GM21447 (cell line): ENCODE data around the gene SPPL3.

Experiments
- ATAC-seq: cut with Tn5 transposase; IDR thresholded peaks from one replicate; pipeline ENCODE4 v1.9.1; 2021; ENCODE audit not compliant: unreplicated experiment

SPPL3 gene

DNA sequence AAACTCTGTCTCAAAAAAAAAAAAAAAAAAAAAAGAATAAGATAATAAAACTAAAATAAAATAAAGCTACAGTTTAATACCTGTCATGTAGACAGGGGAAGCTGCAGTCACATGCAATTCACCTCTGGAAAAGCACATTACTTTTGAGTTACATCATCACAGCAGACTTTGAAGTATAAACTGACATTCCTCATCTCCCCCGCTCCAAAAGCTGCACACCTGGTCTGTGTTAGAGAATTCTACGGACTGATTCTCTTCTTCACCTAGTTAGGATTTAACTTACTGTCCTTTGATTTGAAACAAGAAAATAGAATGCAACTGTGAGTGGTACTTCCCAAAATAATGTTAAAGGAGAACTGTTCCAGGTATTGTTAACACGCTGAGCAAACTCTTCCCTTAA, 25.1 kb downstream of the SPPL3 start:
- ATAC-seq = no peak

DNA sequence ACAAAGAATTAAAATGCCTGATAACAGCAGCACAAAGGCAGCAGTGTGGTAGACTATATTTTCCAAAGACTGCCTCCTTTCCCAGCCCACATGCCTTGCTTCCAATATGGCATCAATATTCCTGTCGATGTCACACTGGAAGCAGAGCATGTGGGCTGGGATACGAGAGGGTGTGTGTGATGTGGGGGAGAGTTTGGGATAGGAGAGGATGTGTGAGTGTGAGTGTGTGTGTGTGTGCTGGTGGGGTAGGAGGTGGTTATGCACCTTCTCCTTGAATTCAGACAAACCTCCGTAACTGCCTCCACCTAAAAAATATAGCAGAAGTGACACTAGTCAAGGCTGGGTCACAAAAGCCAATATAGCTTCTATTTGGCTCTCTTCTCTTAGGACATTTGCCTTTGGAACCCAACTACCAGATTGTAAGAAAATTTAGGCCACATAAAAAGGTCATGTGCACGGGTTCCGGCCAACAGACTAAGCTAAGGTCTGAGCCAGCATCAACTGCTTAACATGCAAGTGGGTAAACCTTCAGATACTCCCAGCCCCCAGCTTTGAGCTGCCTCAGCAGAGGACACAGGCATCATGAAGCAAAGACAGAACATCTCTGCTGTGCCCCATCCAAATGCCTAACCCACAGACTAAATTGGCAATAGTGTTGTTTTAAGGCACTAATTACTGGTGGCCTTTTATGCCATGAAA, 29.5 kb downstream of the SPPL3 start:
- ATAC-seq = no peak

GRCh38 chr12:120873226-120873625, 30.9 kb downstream of the SPPL3 start:
- ATAC-seq = no peak

DNA sequence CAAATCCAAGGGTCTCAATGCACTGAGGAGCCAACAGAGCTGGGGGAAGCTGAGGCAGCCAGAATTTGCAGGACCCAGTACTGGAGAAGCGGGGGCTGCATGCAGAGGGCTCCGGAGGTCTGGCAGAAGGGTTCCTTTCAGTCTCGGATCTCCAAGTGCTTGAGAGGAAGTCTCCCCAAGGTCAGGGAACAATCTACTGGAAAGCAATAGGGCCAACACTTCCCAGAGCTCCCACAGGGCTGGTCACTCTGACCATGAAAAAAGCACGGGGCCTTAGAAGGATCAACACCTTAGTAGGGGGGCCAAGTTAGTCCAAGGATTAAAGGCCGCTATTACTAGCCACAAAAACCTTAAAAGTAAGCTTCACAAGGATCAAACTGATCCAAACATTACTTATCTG, 31.7 kb downstream of the SPPL3 start:
- no peak for ATAC-seq

DNA sequence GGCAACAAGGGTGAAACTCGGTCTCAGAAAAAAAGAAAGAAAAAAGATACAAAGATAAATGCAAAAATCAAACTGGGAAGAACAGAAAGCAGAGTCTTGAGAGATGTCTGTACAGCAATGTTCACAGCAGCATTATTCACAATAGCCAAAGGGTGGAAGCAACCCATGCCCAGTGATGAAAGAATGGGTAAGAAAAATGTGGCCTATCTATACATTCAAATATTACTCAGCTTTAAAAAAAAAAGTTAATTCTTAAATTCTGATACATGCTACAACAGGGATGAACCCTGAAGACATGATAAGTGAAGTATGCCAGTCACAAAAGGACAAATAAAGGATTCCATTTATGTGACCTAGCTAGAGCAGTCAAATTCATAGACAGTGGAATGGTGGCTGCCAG, 33.7 kb downstream of the SPPL3 start:
- ATAC-seq = no peak

- no peak for ATAC-seq
Measured at GRCh38 chr12:120869376-120869775, 34.8 kb downstream of the SPPL3 start.

DNA sequence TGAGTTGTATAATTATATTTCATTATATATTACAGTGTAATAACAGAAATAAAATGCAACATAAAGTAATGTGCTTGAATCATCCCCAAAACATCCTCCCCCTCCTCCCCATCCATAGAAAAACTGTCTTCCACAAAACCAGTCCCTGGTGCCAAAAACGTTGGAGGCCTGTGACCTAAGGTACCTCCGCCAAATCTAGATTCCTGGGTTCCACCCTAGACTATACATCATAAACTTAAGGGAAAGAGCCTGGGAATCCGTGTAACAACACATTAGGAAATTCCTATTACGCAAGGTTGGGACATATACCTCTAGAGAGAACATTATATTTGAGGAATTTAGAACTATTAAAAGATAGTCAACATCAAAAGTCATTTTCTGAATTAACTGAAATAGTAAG, 38.0 kb downstream of the SPPL3 start:
- no peak for ATAC-seq

GRCh38 chr12:120865098-120865497, 39.1 kb downstream of the SPPL3 start:
- ATAC-seq = no peak

- ATAC-seq = no peak
Measured at GRCh38 chr12:120862664-120863063, 41.5 kb downstream of the SPPL3 start.

DNA sequence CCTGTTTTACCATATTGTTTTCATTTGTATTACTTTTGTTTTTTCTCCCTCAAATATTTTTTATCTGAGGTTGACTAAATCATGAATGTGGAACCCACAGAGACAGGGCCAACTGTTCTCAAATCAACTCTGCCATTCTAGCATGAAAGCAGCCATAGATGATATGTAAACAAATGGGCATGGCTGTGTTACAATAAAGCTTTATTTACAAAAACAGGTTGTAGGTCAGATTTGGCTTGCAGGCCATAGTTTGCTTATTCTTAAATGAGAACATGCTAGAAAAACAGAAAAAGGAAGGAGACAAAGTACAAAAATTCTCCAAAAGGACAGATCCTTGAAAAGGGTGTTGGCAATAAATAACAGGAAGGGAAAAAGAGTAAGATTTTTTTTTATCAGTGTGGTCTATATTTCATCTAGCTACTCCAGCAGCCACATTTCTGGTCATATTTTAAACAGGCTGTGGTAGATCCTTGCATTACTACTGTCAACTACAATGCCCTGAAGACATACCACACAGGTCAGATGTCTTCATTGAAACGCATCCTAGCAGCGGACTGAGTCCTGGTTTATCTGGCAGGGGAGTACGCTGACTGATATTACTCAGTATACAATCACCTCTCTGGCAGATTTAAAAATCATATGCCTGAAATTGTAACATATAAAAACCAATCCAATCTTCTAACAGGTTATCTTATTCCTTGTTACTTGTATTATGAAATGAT, 42.9 kb downstream of the SPPL3 start:
- ATAC-seq = no peak

- no peak for ATAC-seq
Measured at GRCh38 chr12:120858306-120859088, 45.7 kb downstream of the SPPL3 start.

- ATAC-seq = no peak
Measured at GRCh38 chr12:120856980-120857379, 47.2 kb downstream of the SPPL3 start.

GRCh38 chr12:120855823-120856588, 48.2 kb downstream of the SPPL3 start:
- ATAC-seq = no peak

- ATAC-seq = no peak
Measured at GRCh38 chr12:120854804-120855203, 49.4 kb downstream of the SPPL3 start.

GRCh38 chr12:120853188-120853587, 51.0 kb downstream of the SPPL3 start:
- ATAC-seq = no peak

GRCh38 chr12:120851944-120852343, 52.2 kb downstream of the SPPL3 start:
- ATAC-seq = no peak

DNA sequence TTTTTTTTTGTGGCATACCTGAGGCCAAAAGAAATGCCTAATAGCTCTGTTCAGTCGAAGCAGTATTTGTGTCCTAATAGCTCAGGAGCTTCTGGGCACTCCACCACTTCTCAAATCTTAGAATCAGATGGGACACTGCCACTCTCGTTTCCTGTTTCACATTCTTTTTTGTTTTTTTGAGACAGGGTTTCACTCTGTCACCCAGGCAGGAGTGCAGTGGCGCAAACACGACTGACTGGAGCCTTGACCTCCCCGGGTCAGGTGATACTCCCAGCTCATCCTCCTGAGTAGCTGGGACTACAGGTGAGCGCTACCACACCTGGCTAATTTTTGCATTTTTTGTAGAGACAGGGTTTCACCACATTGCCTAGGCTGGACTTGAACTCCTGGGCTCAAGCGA, 52.7 kb downstream of the SPPL3 start:
- peak; percentile 58 for ATAC-seq

DNA sequence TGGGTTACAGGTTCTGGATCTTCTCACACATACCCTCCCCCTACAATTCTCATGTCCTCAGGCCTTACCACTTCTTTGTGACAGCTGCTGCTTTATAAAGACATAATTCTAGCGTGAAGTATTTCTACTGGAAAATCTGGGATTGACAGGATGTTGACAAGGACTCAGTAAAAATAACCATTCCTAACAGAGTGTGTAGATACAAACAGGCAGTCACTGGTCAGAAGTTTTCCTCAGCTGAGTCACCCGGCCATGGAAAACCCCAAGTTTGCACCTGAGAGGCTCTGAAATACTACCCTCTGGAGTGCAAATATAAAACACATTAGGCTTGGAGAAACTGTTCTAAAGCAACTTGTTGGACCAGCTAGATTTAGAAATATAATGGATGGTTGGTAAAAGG, 54.4 kb downstream of the SPPL3 start:
- ATAC-seq = no peak

DNA sequence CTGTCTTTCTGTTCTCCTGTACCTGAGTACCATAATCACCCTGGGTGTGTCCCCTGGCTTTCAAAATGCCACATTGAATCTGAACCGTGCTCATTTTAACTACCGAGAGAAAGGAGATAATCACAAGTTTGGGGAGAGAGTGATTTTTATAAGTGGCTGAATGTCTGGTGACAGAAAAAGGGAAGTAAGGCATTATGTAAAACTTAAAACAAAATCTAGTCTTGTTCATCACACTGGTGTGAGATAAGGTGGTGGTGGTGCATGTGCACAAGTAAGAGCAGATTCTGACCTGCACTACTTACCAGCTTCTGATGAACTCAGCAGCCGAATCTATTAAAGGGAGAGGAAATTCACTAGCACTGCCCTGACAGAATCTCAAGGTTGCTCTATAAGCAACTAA, 56.3 kb downstream of the SPPL3 start:
- ATAC-seq = no peak

DNA sequence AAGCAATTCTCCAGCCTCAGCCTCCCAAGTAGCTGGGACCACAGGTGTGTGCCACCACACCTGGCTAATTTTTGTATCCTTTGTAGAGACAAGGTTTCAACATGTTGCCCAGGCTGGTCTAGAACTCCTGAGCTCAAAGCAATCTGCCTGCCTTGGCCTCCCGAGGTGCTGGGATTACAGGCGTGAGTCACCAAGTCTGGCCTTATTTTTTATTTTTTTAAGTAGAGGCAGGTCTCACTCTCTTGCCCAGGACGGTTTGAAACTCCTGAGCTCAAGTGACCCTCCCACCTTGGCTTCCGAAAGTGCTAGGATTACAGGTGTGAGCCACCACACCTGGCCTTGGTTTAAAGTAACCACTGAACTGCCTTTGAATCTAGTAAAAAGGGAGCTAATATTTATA, 56.8 kb downstream of the SPPL3 start:
- no peak for ATAC-seq

GRCh38 chr12:120846721-120847120, 57.4 kb downstream of the SPPL3 start:
- ATAC-seq = no peak
